ENCODE measurements around the gene RPL31.
"Not testable (repeated sequence)": the region's sequence is repeated elsewhere in the genome, so short reads cannot be mapped to it uniquely, and the experiment has no call there.

RPL31 gene

DNA sequence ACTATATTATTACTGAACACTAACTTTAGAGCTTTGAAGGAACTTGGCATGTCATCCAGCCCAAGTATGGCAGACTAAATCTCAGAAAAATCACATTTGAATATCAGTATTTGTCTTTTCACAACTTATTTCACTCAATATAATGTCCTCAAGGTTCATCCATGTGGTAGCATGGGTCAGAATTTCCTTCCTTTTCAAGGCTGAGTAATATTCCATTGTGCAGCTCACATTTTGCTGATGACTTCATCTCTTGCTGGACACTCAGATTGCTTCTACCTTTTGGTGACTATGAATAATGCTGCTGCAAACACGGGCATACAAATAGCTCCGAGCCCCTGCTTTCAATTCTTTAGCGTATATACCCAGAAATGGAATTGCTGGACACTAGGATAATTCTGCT is 46.7 kb downstream of the RPL31 start:
- DNase-seq (ENCODE audit: low read depth, low spot score): no peak
- TF ChIP-seq CTCF (IDR thresholded peaks at IDR 0.05; ENCODE audit: insufficient read depth, low read length, missing control alignments): no peak
- CTCF ChIA-PET: interaction anchor here (1.3 kb wide), 1 partner anchor 13 kb away, joined by 5 read pairs; no protein-coding TSS in a partner anchor
- POLR2A ChIA-PET: no interaction called here
- no peak overlapping the region for H3K4me3 ChIP-seq (ENCODE audit: low read depth, low read length)

GRCh38 chr2:101050886-101051285 is 48.8 kb downstream of the RPL31 start:
- POLR2A ChIA-PET: not testable (repeated sequence)
- CTCF ChIA-PET: interaction anchor here (1.0 to 1.2 kb wide), 2 partner anchors 140 to 155 kb away, joined by 3 to 5 read pairs; no protein-coding TSS in a partner anchor

GRCh38 chr2:101052147-101052546 is 50.1 kb downstream of the RPL31 start:
- POLR2A ChIA-PET: interaction anchor here (0.6 kb wide), 1 partner anchor 116 kb away, joined by 3 read pairs; no protein-coding TSS in a partner anchor
- no peak for DNase-seq (ENCODE audit: low read depth, low spot score)
- CTCF ChIA-PET: interaction anchor here (1.2 to 1.7 kb wide), 2 partner anchors 16 to 153 kb away, joined by 4 to 5 read pairs; no protein-coding TSS in a partner anchor
- no peak overlapping the region for H3K4me3 ChIP-seq (ENCODE audit: low read depth, low read length)
- TF ChIP-seq CTCF (IDR thresholded peaks at IDR 0.05; ENCODE audit: insufficient read depth, low read length, missing control alignments): no peak

More at GRCh38 chr2:101050886-101051285, 48.8 kb downstream of the RPL31 start:
- not testable (repeated sequence) for DNase-seq (ENCODE audit: low read depth, low spot score); H3K4me3 ChIP-seq (ENCODE audit: low read depth, low read length)

DNA sequence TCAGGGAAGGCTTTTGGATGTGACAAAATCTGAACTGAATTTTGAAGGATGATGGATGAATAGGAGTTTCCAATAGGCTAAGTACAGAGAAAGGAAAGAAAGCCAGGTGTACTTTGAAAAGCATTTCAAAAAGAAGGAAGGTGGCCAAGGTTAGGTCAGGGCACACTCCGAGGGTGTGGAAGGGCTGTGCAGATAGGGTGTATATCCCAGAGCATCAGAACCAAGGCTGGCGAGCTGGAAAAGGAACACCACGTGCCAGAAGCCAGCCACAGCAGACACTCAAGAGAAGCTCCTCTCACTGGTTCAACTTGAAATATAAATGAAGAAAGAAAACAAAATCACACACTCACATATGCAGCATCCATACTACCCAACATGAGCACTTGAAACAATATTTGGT is 51.0 kb downstream of the RPL31 start:
- CTCF ChIA-PET: no interaction called here

More for the DNA sequence above, 51.0 kb downstream of the RPL31 start:
- POLR2A ChIA-PET: no interaction called here
- DNase-seq (ENCODE audit: low read depth, low spot score): no peak
- TF ChIP-seq CTCF (IDR thresholded peaks at IDR 0.05; ENCODE audit: insufficient read depth, low read length, missing control alignments): no peak
- H3K4me3 ChIP-seq (ENCODE audit: low read depth, low read length): no peak overlapping the region
